ENCODE results near the gene FMN1. TPM values are rescaled to one million over a fixed set of nuclear protein-coding genes. Genes with fewer than 3 reads are reported as not detected.

The FMN1 gene
- total and polyA plus RNA-seq, 12 donors = 0.22 to 5.5 (median 3.3) TPM

DNA sequence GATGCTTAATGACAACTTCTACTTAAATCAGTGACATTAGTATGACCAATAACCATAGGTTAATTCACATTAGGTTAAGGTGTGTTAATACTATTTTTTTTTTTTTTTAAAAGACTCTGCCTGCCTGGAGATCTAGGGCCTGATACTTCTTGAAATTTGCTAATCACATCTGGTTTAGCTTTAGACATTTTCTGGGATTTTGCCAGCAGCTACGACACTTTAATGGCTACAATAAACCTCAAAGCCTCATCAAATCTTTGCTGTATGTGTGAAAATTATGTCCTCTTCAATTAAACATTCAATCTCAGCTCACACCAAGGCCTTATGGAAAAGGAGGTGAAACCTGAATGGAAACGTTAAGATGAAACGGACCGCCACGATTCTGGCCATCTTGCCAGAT lies 308.8 kb downstream of the FMN1 start:
- H3K9me3 ChIP-seq = no peaks in the 10 kb centered on the region
- TF ChIP-seq, protein P1, sequence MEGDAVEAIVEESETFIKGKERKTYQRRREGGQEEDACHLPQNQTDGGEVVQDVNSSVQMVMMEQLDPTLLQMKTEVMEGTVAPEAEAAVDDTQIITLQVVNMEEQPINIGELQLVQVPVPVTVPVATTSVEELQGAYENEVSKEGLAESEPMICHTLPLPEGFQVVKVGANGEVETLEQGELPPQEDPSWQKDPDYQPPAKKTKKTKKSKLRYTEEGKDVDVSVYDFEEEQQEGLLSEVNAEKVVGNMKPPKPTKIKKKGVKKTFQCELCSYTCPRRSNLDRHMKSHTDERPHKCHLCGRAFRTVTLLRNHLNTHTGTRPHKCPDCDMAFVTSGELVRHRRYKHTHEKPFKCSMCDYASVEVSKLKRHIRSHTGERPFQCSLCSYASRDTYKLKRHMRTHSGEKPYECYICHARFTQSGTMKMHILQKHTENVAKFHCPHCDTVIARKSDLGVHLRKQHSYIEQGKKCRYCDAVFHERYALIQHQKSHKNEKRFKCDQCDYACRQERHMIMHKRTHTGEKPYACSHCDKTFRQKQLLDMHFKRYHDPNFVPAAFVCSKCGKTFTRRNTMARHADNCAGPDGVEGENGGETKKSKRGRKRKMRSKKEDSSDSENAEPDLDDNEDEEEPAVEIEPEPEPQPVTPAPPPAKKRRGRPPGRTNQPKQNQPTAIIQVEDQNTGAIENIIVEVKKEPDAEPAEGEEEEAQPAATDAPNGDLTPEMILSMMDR (IDR thresholded peaks at IDR 0.05) = no peak
- WGBS, 2 donors = 84 to 86% methylated on average over 5 of the region's 5 CpGs
- H3K27ac ChIP-seq = no peak overlapping the region
- H3K4me3 ChIP-seq = no peak overlapping the region
- ATAC-seq (no peak), DNase-seq (no peak)
- peaks cover 0 to 13% (median 0%) of the 10 kb centered on the region in 9 donors for H3K36me3 ChIP-seq
- no peaks in the 10 kb centered on the region for H3K4me1 ChIP-seq
- intact Hi-C loops (cut with DNase I) = no loop called here
- H3K27me3 ChIP-seq = no peaks in the 10 kb centered on the region

DNA sequence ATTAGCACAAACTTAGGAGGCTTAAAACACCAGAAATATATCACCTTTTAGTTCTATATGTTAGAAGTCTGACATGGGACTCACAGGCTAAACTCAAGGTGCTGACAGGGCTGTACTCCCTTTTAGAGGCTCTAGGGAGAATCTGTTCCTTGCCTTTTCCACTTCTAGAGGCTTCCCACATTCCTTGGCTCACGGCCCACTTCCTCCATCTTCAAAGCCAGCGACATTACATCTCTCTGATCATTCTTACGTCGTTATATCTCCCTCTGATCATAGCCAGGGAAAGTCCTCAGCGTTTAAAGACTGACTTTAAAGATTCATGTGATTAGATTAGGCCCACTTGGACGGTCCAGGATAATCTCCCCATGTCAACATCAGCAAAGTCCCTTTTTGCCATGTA lies 310.4 kb downstream of the FMN1 start:
- Histone ChIP-seq H3K36me3 (peaks cover 0 to 13% (median 0%) of the 10 kb centered on the region in 9 donors), H3K4me3 (no peak overlapping the region), H3K4me1 (no peaks in the 10 kb centered on the region), H3K27ac (no peak overlapping the region), H3K9me3 (no peaks in the 10 kb centered on the region), H3K27me3 (no peaks in the 10 kb centered on the region)
- WGBS, 2 donors = 23 to 26% methylated on average over 6 of the region's 6 CpGs
- ATAC-seq = no peak
- DNase-seq = no peak
- intact Hi-C loops (cut with DNase I) = no loop called here
- TF ChIP-seq, protein P1 (IDR thresholded peaks at IDR 0.05) = no peak

GRCh38 chr15:32882955-32883354 lies 311.6 kb downstream of the FMN1 start:
- 47 to 72% methylated on average over 4 of the region's 4 CpGs for WGBS, 2 donors
- intact Hi-C loops (cut with DNase I) = no loop called here
- no peaks in the 10 kb centered on the region for H3K9me3 ChIP-seq
- TF ChIP-seq, protein P1 (IDR thresholded peaks at IDR 0.05) = no peak
- no peak overlapping the region for H3K4me3 ChIP-seq
- no peaks in the 10 kb centered on the region for H3K4me1 ChIP-seq
- H3K27ac ChIP-seq = no peak overlapping the region
- peaks cover 0 to 13% (median 0%) of the 10 kb centered on the region in 9 donors for H3K36me3 ChIP-seq
- no peaks in the 10 kb centered on the region for H3K27me3 ChIP-seq
- DNase-seq (no peak), ATAC-seq (no peak)

DNA sequence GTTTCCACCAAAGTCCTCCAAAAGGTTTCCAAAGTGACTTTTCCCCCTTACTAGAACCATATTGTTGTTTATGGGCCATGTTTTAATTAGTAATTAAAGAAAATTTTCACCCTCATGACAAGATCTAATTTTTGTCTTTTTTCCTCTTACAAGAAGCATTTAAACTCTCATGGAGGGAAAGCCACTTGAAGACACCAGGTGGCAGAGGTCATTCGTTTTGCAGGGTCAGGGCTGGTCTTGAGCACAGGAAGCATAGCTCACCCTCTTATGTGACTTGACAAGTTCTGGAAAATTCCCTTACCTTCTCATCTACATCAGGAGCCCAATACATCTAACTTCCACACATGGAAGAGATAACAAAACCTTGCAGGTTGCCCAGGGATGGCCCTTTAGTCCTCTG lies 313.0 kb downstream of the FMN1 start:
- ATAC-seq (no peak), DNase-seq (no peak)
- Histone ChIP-seq H3K4me3 (no peak overlapping the region), H3K27ac (no peak overlapping the region), H3K36me3 (peaks cover 0 to 10% (median 0%) of the 10 kb centered on the region in 9 donors), H3K9me3 (no peaks in the 10 kb centered on the region), H3K27me3 (no peaks in the 10 kb centered on the region), H3K4me1 (no peaks in the 10 kb centered on the region)
- intact Hi-C loops (cut with DNase I) = no loop called here
- TF ChIP-seq, protein P1 (IDR thresholded peaks at IDR 0.05) = no peak
- WGBS, 2 donors = 58 to 85% methylated on average over 1 of the region's 1 CpG
